HepG2 (cell line): Measurements from ENCODE around the gene VPS11. TPM values are rescaled to one million over a fixed set of nuclear protein-coding genes. Genes with fewer than 3 reads are reported as not detected.

Experiments
- CREB1 ChIP-seq, 2 experiments: fragments of 450-650 bp in 1 of 2; IDR thresholded peaks; 2 replicates each; pipeline ENCODE4 v1.6.1; 2016 to 2017; ENCODE audit warnings: control low read depth in 1 of 2, mild to moderate bottlenecking in 1 of 2, missing compliant biosample characterization in 1 of 2, missing genetic modification characterization in 1 of 2
- FOXP4 ChIP-seq: sonication (generic); formaldehyde crosslinking; IDR thresholded peaks from 2 replicates; pipeline ENCODE4 v1.4.0; 2020; ENCODE audit warnings: missing genetic modification reagents
- HNRNPL ChIP-seq: fragments of 200-400 bp; formaldehyde crosslinking; IDR thresholded peaks from 2 replicates; pipeline ENCODE4 v1.6.1; 2017; ENCODE audit warnings: mild to moderate bottlenecking, low read depth, low read length
- IRF2 ChIP-seq: IDR thresholded peaks from 2 replicates; pipeline ENCODE4 v1.6.1; 2018; ENCODE audit warnings: missing genetic modification reagents, missing compliant biosample characterization
- PCBP1 ChIP-seq: fragments of 200-400 bp; formaldehyde crosslinking; IDR thresholded peaks from 2 replicates; pipeline ENCODE4 v1.6.1; 2017; ENCODE audit warnings: mild to moderate bottlenecking, low read depth, low read length, borderline replicate concordance
- RNF219 ChIP-seq: sonication (generic); formaldehyde crosslinking; IDR thresholded peaks from 2 replicates; pipeline ENCODE4 v1.5.0; 2020; ENCODE audit warnings: mild to moderate bottlenecking, missing genetic modification reagents
- SOX5 ChIP-seq: IDR thresholded peaks from 2 replicates; pipeline ENCODE4 v1.6.1; 2016; ENCODE audit warnings: borderline replicate concordance
- SP1 ChIP-seq, 2 experiments: fragments of 450-650 bp in 1 of 2; sonication (generic) in 1 of 2; formaldehyde crosslinking in 1 of 2; IDR thresholded peaks; 2 replicates each; pipeline versions ENCODE4 v1.4.0 to v1.6.1; 2016 to 2020; ENCODE audit warnings: missing genetic modification reagents in 1 of 2
- ZBTB21 ChIP-seq: sonication (generic); formaldehyde crosslinking; IDR thresholded peaks from 2 replicates; pipeline ENCODE4 v1.4.0; 2020; ENCODE audit warnings: missing genetic modification reagents
- ZNF331 ChIP-seq: sonication (generic); formaldehyde crosslinking; IDR thresholded peaks from 2 replicates; pipeline ENCODE4 v1.4.0; 2020; ENCODE audit warnings: missing genetic modification reagents
- ZNF33B ChIP-seq: sonication (generic); formaldehyde crosslinking; IDR thresholded peaks from 2 replicates; pipeline ENCODE4 v1.5.1; 2020; ENCODE audit warnings: mild to moderate bottlenecking, missing genetic modification reagents
- ZNF83 ChIP-seq: sonication (generic); formaldehyde crosslinking; IDR thresholded peaks from 2 replicates; pipeline ENCODE4 v1.4.0; 2020; ENCODE audit warnings: missing genetic modification reagents, mild to moderate bottlenecking, borderline replicate concordance
- polyA plus RNA-seq, 8 experiments: library from polyadenylated mRNA; depleted of rRNA in 3 of 8; stranded (reverse) in 7 of 8; unstranded in 1 of 8; fragments of >200 nt; fragmentation: Illumina TruSeq in 4 of 8; extraction: Trizol in 4 of 8; gene quantifications; 2 replicates each; pipeline versions ENCODE4 v1.2.1 to v1.2.3, GENCODE V29; 2011 to 2016; ENCODE audit warnings: low read depth in 4 of 8, missing spikeins in 1 of 8, mixed read lengths in 1 of 8; ENCODE audit not compliant: insufficient read depth in 1 of 8
- total RNA-seq, 5 experiments: library from RNA; depleted of rRNA; stranded (reverse); fragments of >200 nt; fragmentation: Illumina TruSeq; extraction: Trizol; gene quantifications; 2 replicates each; pipeline ENCODE4 v1.2.3, GENCODE V29; 2016; ENCODE audit warnings: low read depth in 1 of 5
- TF ChIP-seq, protein P1 (sequence below): sonication (generic); formaldehyde crosslinking; IDR thresholded peaks from 2 replicates; pipeline ENCODE4 v1.4.0; 2020; ENCODE audit warnings: missing genetic modification reagents, borderline replicate concordance
- TF ChIP-seq, protein P2 (sequence below): sonication (generic); formaldehyde crosslinking; IDR thresholded peaks from 2 replicates; pipeline ENCODE4 v1.4.0; 2020; ENCODE audit warnings: missing genetic modification reagents, mild to moderate bottlenecking, borderline replicate concordance
- TF ChIP-seq, protein P3 (sequence below): sonication (generic); formaldehyde crosslinking; IDR thresholded peaks from 2 replicates; pipeline ENCODE4 v1.4.0; 2020; ENCODE audit warnings: missing genetic modification reagents, borderline replicate concordance

The VPS11 gene
- total and polyA plus RNA-seq, 2 of the 13 experiments (the other 11 are each of a cell fraction or from before 2014, with no cell fraction given) = 13.7 to 21.6 TPM

DNA sequence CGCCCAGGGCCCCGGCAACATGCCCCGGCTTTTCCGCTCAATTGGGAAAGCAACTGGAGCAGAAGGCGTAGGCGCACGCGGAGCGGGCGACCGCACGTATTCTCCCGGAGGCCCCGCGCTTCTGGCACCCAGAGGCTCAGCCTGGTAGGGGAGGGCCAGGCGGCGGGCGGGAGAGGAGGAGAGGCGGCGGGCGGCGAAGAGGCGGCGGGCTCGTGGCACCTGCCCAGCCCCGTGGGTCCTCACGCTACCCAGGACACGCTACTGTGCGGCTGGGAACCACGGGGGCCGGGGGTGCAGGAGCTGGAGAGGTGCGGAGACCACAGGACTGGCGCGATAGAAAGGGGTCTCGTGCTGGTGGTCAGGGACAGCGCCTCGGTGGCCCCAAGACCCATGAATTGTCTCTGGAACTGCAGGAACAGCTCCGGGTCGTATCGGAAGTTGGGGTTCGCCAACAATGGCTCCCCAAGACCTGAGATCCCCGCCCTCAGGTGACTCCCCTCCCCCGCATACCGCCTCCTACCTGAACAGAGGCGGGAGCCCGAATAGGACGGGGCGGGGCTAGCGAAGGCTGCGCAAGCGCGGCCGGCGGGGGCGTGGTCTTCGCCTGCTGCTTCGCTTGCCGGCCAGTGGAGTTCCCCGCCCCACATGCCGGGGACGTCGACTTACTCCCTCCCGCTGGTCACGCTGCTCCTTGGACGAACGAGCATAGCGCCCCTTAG is 37.1 kb upstream of the VPS11 start, which contains the start of gene SLC37A4 (continued):
- TF ChIP-seq FOXP4 (peak; percentile 71), HNRNPL (peak; percentile 11; the same call in 1 of the 2 replicates), SOX5 (0 out of 2 replicates have a peak, but pooled peaks have one; percentile 61), ZNF83 (CRISPR knock-in tag) (0 out of 2 replicates have a peak, but pooled peaks have one; percentile 47), CREB1 (IDR thresholded peaks at IDR 0.05) (peak; percentile 49; the same call in 1 of the 2 replicates), CREB1 (CRISPR knock-in tag; IDR thresholded peaks at IDR 0.05) (peak; percentile 63; the same call in 1 of the 2 replicates), PCBP1 (peak; percentile 64; the same call in 1 of the 2 replicates), IRF2 (CRISPR knock-in tag) (peak; percentile 90; the same call in 1 of the 2 replicates), ZBTB21 (no peak), ZNF33B (no peak; the same call in 1 of the 2 replicates), ZNF331 (CRISPR knock-in tag) (peak; percentile 89), RNF219 (CRISPR knock-in tag) (no peak), SP1 (IDR thresholded peaks at IDR 0.05) (no peak), SP1 (CRISPR knock-in tag; IDR thresholded peaks at IDR 0.05) (peak; percentile 89)
- TF ChIP-seq, protein P1, sequence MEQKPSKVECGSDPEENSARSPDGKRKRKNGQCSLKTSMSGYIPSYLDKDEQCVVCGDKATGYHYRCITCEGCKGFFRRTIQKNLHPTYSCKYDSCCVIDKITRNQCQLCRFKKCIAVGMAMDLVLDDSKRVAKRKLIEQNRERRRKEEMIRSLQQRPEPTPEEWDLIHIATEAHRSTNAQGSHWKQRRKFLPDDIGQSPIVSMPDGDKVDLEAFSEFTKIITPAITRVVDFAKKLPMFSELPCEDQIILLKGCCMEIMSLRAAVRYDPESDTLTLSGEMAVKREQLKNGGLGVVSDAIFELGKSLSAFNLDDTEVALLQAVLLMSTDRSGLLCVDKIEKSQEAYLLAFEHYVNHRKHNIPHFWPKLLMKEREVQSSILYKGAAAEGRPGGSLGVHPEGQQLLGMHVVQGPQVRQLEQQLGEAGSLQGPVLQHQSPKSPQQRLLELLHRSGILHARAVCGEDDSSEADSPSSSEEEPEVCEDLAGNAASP = peak; percentile 70
- TF ChIP-seq, protein P2, sequence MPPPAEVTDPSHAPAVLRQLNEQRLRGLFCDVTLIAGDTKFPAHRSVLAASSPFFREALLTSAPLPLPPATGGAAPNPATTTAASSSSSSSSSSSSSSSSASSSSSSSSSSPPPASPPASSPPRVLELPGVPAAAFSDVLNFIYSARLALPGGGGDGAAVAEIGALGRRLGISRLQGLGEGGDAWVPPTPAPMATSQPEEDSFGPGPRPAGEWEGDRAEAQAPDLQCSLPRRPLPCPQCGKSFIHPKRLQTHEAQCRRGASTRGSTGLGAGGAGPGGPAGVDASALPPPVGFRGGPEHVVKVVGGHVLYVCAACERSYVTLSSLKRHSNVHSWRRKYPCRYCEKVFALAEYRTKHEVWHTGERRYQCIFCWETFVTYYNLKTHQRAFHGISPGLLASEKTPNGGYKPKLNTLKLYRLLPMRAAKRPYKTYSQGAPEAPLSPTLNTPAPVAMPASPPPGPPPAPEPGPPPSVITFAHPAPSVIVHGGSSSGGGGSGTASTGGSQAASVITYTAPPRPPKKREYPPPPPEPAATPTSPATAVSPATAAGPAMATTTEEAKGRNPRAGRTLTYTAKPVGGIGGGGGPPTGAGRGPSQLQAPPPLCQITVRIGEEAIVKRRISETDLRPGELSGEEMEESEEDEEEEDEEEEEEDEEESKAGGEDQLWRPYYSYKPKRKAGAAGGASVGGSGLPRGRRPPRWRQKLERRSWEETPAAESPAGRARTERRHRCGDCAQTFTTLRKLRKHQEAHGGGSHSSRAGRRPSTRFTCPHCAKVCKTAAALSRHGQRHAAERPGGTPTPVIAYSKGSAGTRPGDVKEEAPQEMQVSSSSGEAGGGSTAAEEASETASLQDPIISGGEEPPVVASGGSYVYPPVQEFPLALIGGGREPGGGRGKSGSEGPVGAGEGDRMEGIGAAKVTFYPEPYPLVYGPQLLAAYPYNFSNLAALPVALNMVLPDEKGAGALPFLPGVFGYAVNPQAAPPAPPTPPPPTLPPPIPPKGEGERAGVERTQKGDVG (CRISPR knock-in tag) = peak; percentile 79; the same call in 1 of the 2 replicates
- TF ChIP-seq, protein P3, sequence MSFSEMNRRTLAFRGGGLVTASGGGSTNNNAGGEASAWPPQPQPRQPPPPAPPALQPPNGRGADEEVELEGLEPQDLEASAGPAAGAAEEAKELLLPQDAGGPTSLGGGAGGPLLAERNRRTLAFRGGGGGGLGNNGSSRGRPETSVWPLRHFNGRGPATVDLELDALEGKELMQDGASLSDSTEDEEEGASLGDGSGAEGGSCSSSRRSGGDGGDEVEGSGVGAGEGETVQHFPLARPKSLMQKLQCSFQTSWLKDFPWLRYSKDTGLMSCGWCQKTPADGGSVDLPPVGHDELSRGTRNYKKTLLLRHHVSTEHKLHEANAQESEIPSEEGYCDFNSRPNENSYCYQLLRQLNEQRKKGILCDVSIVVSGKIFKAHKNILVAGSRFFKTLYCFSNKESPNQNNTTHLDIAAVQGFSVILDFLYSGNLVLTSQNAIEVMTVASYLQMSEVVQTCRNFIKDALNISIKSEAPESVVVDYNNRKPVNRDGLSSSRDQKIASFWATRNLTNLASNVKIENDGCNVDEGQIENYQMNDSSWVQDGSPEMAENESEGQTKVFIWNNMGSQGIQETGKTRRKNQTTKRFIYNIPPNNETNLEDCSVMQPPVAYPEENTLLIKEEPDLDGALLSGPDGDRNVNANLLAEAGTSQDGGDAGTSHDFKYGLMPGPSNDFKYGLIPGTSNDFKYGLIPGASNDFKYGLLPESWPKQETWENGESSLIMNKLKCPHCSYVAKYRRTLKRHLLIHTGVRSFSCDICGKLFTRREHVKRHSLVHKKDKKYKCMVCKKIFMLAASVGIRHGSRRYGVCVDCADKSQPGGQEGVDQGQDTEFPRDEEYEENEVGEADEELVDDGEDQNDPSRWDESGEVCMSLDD (CRISPR knock-in tag) = peak; percentile 96
